ENCODE data around the gene CYSTM1.

Gene CYSTM1

DNA sequence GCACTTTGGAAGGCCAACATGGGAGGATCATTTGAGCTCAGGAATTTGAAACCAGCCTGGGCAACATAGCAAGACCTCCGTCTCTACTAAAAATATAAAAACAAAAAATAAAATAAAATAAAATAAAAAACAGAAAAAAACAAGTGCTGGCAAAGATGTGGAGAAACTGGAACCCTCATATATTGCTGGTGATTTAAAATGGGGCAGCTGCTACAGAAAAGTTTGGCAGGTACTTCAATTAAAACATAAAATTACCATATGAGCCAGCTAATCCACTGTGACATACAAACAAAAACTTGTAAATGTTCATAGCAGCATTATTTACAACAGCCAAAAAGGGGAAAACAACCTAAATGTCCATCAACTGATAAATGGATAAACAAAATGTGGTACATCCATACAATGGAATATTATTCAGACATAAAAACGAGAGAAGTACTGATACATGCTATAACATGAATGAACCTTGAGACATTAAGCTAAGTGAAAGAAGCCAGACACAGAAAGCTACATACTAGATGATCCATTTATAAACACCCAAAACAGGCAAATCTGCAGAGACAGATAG, 85.2 kb downstream of the CYSTM1 start:
- no peak overlapping the region for H3K4me3 ChIP-seq (ENCODE audit: low read depth, low read length)
- DNase-seq (ENCODE audit: low read depth, low spot score): no peak
- in situ Hi-C loops (cut with HindIII; ENCODE audit: low sequenced_read_pairs): no loop called here
- TF ChIP-seq, protein P1, sequence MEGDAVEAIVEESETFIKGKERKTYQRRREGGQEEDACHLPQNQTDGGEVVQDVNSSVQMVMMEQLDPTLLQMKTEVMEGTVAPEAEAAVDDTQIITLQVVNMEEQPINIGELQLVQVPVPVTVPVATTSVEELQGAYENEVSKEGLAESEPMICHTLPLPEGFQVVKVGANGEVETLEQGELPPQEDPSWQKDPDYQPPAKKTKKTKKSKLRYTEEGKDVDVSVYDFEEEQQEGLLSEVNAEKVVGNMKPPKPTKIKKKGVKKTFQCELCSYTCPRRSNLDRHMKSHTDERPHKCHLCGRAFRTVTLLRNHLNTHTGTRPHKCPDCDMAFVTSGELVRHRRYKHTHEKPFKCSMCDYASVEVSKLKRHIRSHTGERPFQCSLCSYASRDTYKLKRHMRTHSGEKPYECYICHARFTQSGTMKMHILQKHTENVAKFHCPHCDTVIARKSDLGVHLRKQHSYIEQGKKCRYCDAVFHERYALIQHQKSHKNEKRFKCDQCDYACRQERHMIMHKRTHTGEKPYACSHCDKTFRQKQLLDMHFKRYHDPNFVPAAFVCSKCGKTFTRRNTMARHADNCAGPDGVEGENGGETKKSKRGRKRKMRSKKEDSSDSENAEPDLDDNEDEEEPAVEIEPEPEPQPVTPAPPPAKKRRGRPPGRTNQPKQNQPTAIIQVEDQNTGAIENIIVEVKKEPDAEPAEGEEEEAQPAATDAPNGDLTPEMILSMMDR (IDR thresholded peaks at IDR 0.05; ENCODE audit: low read depth, low read length): no peak

DNA sequence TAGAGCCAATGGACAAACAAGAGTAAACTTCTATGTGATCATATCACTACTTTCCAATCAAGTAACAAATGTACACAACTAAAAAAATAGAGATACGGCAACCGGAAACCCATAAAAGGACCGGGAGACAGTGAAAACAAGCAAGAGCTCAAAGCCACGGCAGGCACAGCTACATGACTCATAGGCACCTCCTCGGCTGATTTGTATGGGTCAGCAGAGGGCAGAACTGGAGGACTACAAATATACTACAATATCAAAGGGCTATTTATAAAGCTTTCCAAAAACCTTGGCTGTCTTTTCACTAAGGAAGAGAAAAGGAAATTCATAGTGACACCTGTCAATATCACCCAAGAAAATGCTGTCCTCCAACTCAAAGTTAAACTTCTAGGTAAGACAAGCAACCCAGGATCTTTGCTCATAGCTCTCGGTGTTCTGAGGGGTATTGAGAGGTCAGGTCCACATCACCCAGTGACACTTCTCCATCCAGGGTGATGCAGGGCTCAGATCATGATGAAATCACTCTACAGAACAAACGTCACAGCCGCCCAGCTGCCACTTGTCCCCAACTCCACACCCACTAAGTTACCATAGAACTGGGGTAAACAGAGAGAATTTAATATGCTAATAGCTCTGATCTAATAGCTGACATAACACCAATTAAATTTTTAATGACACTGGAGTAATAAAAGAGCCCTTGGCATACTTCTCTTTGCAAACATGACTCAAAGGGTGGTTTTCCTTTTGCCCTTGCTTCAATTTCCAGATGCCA, 86.6 kb downstream of the CYSTM1 start:
- TF ChIP-seq, protein P1 (IDR thresholded peaks at IDR 0.05; ENCODE audit: low read depth, low read length): no peak
- peak; percentile 85 for DNase-seq (ENCODE audit: low read depth, low spot score)
- in situ Hi-C loops (cut with HindIII; ENCODE audit: low sequenced_read_pairs): no loop called here
- H3K4me3 ChIP-seq (ENCODE audit: low read depth, low read length): no peak overlapping the region

DNA sequence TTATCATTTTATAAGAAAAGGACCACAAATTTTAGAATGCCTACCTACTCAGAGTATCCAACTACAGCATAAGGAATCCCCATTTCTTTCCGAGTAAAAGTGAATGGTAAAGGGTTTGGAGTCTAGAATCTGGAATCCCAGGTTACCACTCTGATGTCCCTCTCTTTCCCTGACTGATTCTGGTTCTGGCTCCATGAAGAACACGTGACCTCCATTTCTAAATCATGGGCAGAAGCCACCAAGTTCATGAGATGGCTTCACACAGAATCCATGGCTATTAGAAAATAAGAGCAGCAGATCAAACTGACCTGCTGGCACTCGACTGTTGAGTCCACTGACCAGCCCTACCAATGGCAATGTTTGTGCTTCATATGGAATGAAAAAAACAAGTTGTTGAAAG, 87.2 kb downstream of the CYSTM1 start:
- no peak overlapping the region for H3K4me3 ChIP-seq (ENCODE audit: low read depth, low read length)
- in situ Hi-C loops (cut with HindIII; ENCODE audit: low sequenced_read_pairs): no loop called here
- DNase-seq (ENCODE audit: low read depth, low spot score): no peak
- TF ChIP-seq, protein P1 (IDR thresholded peaks at IDR 0.05; ENCODE audit: low read depth, low read length): no peak

DNA sequence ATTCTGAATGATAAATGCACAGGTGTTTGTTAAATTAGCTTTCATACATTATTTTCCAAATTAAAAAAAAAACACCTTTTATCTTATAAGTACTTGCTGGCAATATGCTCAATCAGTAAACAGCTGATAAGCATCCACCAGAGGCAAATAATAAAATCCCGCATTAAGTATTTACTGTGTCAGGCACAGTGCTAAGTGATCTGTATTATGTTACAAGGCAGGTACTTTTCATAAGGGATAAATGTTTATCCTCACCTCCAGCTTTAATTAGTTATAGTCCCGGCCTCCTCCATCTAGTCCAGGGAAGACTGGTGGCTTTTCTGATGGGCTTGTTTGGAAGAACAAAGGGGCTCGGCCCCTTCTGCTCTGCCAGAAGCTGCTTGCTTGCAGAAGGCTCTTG, 87.9 kb downstream of the CYSTM1 start:
- TF ChIP-seq, protein P1 (IDR thresholded peaks at IDR 0.05; ENCODE audit: low read depth, low read length): no peak
- H3K4me3 ChIP-seq (ENCODE audit: low read depth, low read length): no peak overlapping the region
- in situ Hi-C loops (cut with HindIII; ENCODE audit: low sequenced_read_pairs): no loop called here
- no peak for DNase-seq (ENCODE audit: low read depth, low spot score)

DNA sequence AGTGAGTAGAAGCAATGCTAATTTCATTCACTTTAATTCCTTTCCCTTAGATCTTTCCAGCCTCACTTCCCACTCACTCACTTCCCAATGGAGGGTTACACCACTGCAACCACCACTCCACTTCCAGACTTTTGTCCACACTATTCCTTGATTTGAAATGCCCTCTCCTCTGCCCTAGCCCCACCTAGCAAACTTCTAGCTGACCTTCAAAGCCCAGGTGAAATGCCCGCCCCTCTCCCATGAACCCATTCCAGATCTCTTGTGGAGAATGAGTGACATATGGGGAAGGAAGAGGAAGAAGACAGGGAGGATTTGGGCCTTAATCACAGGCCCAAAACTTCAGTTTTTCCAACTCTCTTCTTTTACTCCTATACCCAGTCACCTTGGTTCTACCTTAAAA, 90.9 kb downstream of the CYSTM1 start:
- DNase-seq (ENCODE audit: low read depth, low spot score): no peak
- in situ Hi-C loops (cut with HindIII; ENCODE audit: low sequenced_read_pairs): no loop called here
- H3K4me3 ChIP-seq (ENCODE audit: low read depth, low read length): no peak overlapping the region
- TF ChIP-seq, protein P1 (IDR thresholded peaks at IDR 0.05; ENCODE audit: low read depth, low read length): no peak

DNA sequence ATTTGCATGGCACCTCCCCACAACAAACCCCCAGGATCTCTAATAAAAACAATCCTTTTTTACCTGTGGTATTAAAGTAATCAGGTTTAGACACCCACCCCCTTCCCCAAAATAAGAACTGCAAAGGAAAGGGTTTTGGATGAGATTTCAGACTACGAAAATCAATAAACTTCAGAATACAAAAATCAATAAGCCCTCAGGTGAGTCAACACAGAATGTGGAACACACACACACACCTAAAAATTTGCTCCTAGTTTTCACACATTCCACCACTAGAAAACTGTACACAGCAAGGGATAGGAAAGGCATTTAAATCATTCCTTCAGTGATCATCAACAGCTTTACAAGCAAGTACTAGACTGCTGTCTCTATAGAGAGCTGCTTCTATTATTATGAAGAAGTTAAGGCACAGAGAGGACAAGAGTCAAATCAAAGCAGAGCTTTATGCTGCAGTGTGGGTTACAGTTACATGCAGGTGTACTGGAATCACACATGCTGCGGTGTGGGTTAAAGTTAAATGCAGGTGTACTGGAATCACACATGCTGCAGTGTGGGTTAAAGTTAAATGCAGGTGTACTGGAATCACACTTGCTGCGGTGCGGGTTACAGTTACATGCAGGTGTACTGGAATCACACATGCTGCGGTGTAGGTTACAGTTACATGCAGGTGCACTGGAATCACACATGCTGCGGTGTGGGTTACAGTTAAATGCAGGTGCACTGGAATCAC, 91.6 kb downstream of the CYSTM1 start:
- in situ Hi-C loops (cut with HindIII; ENCODE audit: low sequenced_read_pairs): no loop called here
- TF ChIP-seq, protein P1 (IDR thresholded peaks at IDR 0.05; ENCODE audit: low read depth, low read length): no peak
- no peak for DNase-seq (ENCODE audit: low read depth, low spot score)
- no peak overlapping the region for H3K4me3 ChIP-seq (ENCODE audit: low read depth, low read length)
